Upper lobe of right lung (tissue), 1 donor: ENCODE results near the gene ZNF496. TPM values are rescaled to one million over a fixed set of nuclear protein-coding genes. Genes with fewer than 3 reads are reported as not detected.
A peak's percentile ranks its signal among the peaks of the same experiment; 100 is the strongest.

Experiments used
- ATAC-seq: fragments of 200-7000 bp; cut with Tn5 transposase; one replicate; pipeline ENCODE4 v1.9.1; 2020; ENCODE audit warnings: mild to moderate bottlenecking, moderate library complexity
- DNase-seq: peaks from one replicate; pipeline ENCODE4 v3.0.0-alpha.2; 2020
- H3K27ac ChIP-seq: fragments of 200-600 bp; one replicate; pipeline ENCODE4 v1.8.0; 2022
- H3K27me3 ChIP-seq: fragments of 200-600 bp; one replicate; pipeline ENCODE4 v1.8.0; 2022; ENCODE audit warnings: mild to moderate bottlenecking
- H3K36me3 ChIP-seq: fragments of 200-600 bp; one replicate; pipeline ENCODE4 v1.8.0; 2022
- H3K4me1 ChIP-seq: fragments of 200-600 bp; one replicate; pipeline ENCODE4 v1.8.0; 2022
- H3K4me3 ChIP-seq: fragments of 200-600 bp; one replicate; pipeline ENCODE4 v1.8.0; 2022; ENCODE audit warnings: mild to moderate bottlenecking
- H3K9me3 ChIP-seq: fragments of 200-600 bp; one replicate; pipeline ENCODE4 v1.8.0; 2022
- intact Hi-C: fragments of 100-400 bp; cut with DNase I; formaldehyde crosslinking; loops from one replicate; pipeline ENCODE4 v1.11.0; 2022
- total RNA-seq: library from RNA; stranded (reverse); fragmentation: NEBNext Ultra II Directional; extraction: Animal tissue kit (Norgen Biotek cat#: 25700); gene quantifications from one replicate; pipeline ENCODE4 v1.2.1, GENCODE V29; 2021
- TF ChIP-seq, protein P1 (sequence below): fragments of 200-600 bp; IDR thresholded peaks from one replicate; pipeline ENCODE4 v1.8.0; 2022; ENCODE audit warnings: antibody characterized with exemption
- donor health status: DM: no; HTN: yes; CAD: no; lungs with severe emphysema.

Gene ZNF496
- total RNA-seq, 1 donor from 2014 or later, result 28.0 TPM

GRCh38 chr1:247334378-247335133 is 2.9 kb upstream of the ZNF496 start:
- Histone ChIP-seq H3K9me3 (no peaks in the 10 kb centered on the region), H3K27ac (no peak overlapping the region), H3K36me3 (no peaks in the 10 kb centered on the region), H3K4me1 (peaks cover 28% of the 10 kb centered on the region), H3K4me3 (no peak overlapping the region), H3K27me3 (no peaks in the 10 kb centered on the region)
- no peak for ATAC-seq
- intact Hi-C loops, result no loop called here
- TF ChIP-seq, protein P1, sequence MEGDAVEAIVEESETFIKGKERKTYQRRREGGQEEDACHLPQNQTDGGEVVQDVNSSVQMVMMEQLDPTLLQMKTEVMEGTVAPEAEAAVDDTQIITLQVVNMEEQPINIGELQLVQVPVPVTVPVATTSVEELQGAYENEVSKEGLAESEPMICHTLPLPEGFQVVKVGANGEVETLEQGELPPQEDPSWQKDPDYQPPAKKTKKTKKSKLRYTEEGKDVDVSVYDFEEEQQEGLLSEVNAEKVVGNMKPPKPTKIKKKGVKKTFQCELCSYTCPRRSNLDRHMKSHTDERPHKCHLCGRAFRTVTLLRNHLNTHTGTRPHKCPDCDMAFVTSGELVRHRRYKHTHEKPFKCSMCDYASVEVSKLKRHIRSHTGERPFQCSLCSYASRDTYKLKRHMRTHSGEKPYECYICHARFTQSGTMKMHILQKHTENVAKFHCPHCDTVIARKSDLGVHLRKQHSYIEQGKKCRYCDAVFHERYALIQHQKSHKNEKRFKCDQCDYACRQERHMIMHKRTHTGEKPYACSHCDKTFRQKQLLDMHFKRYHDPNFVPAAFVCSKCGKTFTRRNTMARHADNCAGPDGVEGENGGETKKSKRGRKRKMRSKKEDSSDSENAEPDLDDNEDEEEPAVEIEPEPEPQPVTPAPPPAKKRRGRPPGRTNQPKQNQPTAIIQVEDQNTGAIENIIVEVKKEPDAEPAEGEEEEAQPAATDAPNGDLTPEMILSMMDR, result no peak
- no peak for DNase-seq

DNA sequence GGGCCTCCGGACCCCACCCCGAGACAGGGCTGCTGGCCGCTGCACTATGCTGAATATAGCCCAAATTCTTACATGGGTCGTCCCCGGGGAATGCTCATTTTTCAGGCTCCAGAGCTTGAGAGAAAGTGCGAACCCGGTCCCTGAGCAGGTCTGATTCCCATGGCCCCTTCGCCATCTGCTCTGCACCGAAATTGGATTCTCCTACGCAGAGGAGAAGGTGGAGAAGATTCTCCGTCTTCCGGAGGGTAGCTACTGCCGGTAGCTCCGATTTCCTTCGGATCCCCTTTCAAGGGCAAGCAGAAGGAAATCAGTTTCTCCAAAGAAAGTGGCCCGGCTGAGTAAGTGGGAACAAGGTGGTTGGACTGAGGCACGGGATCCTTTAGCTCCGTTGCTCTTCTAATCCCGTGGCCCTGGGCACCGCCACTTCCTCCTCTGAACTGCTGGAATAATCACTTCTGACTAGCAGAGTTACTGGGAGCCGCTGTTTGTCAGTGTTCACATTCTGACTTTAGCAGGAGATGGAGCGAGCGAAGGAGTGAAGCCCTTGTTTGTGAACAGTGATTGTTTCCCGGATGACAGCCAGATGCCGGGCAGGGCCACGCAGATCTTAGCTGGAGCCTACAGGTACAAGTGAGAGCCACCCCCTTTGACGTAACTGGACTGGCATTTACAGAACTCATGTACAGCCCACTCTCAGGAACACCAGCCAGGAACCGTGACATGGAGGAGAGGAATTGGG is 1.1 kb upstream of the ZNF496 start:
- intact Hi-C loops, result no loop called here
- ATAC-seq, result peak; percentile 15

GRCh38 chr1:247332215-247332622 is 552 bp upstream of the ZNF496 start:
- H3K9me3 ChIP-seq, result no peaks in the 10 kb centered on the region
- peak; percentile 84 for DNase-seq

More for the DNA sequence above, 1.1 kb upstream of the ZNF496 start:
- Histone ChIP-seq H3K4me1 (peaks cover 28% of the 10 kb centered on the region), H3K36me3 (peaks cover 17% of the 10 kb centered on the region), H3K4me3 (peak overlapping the region; percentile 82), H3K9me3 (no peaks in the 10 kb centered on the region), H3K27ac (peak overlapping the region; percentile 89), H3K27me3 (no peaks in the 10 kb centered on the region)
- no peak for DNase-seq
- TF ChIP-seq, protein P1, result no peak

GRCh38 chr1:247331172-247331524 is 519 bp downstream of the ZNF496 start:
- intact Hi-C loops, result no loop called here
- ATAC-seq, result peak; percentile 84

More at GRCh38 chr1:247332215-247332622, 552 bp upstream of the ZNF496 start:
- peak overlapping the region; percentile 82 for H3K4me3 ChIP-seq
- H3K36me3 ChIP-seq, result peaks cover 23% of the 10 kb centered on the region
- no peaks in the 10 kb centered on the region for H3K27me3 ChIP-seq
- ATAC-seq, result peak; percentile 63
- H3K27ac ChIP-seq, result peak overlapping the region; percentile 89
- intact Hi-C loops, result no loop called here
- H3K4me1 ChIP-seq, result peaks cover 28% of the 10 kb centered on the region
- TF ChIP-seq, protein P1, result peak; percentile 14

GRCh38 chr1:247330548-247331171 is 1.0 kb downstream of the ZNF496 start:
- Histone ChIP-seq H3K4me3 (peak overlapping the region; percentile 82), H3K27ac (peak overlapping the region; percentile 89), H3K9me3 (no peaks in the 10 kb centered on the region), H3K36me3 (peaks cover 25% of the 10 kb centered on the region), H3K27me3 (no peaks in the 10 kb centered on the region), H3K4me1 (peaks cover 28% of the 10 kb centered on the region)
- no peak for ATAC-seq
- TF ChIP-seq, protein P1, result no peak
- intact Hi-C loops, result no loop called here
- no peak for DNase-seq

More at GRCh38 chr1:247331172-247331524, 519 bp downstream of the ZNF496 start:
- Histone ChIP-seq H3K4me1 (peaks cover 28% of the 10 kb centered on the region), H3K27me3 (no peaks in the 10 kb centered on the region), H3K9me3 (no peaks in the 10 kb centered on the region), H3K27ac (peak overlapping the region; percentile 89), H3K4me3 (peak overlapping the region; percentile 82), H3K36me3 (peaks cover 25% of the 10 kb centered on the region)
- TF ChIP-seq, protein P1, result no peak
- DNase-seq, result peak; percentile 91
